Activated T-cell treated with anti-CD3 and anti-CD28 coated beads, Interleukin-2, amount 50 U/mL, for 48 hours (primary cell): ENCODE measurements around the gene HRH1.
"Not testable (repeated sequence)": the region's sequence is repeated elsewhere in the genome, so short reads cannot be mapped to it uniquely, and the experiment has no call there.

Experiments
- DNase-seq, 2 experiments: peaks; one replicate each; pipeline ENCODE4 v3.0.0-alpha.2; 2020

HRH1 gene

GRCh38 chr3:11144996-11145395, 9.3 kb upstream of the HRH1 start:
- no peak for DNase-seq

DNA sequence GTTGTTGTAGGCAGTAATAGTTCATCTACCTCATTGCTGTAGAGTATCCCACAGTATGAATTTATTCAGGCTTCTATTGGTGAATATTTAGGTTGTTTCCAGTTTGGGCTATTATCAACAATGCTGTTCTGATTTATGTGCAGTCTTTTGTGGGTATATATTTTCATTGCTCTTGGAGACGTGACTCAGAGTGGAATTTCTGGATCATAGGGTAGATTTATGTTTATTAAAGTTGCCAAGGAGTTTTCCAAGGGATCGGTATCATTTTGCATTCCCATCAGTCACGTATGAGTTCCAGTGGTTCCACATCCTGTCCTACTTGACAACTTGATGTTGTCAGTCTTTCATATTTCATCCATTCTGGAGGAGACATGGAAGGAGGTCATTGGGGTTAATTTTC, 8.4 kb upstream of the HRH1 start:
- DNase-seq: no peak

- DNase-seq: no peak
Observed at GRCh38 chr3:11146773-11147660, 7.3 kb upstream of the HRH1 start.

DNA sequence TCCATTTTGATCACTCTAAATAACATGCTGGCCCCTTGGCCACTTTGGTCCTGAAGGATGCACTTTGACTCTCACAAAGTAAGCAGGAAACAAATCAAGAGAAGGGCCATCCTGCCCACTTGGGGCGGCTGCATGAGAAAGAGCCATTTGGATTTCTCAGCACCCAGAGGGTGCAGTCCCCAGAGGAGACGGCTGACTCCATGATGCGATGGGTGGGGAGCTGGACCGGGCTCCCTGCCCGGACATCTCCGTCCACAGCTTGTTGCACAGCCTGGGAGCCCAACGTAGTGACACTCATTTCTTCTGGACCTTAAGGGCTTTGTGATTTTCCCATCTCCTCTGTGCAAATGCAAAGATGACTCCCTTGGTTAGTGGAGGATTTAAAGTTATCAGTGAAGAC, 4.0 kb upstream of the HRH1 start:
- no peak for DNase-seq

DNA sequence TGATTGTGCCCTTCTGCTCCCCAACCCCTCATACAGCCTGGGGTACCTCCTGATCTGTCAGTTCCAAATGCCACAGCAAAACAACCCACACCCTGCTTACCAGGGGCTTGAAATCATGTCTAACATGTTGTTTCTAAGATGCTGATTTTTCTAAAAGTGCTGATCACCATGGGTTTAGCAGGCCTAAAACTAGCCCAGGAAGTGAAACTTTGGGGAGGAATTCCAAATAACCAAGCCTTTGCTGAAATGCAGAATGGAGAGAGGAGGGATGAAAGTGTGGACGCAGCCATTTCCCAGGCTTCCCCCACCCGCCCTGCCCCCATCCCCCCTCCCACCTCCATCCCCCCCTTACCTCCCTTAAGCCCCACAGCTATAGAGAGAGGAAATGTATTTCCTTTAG, 2.0 kb upstream of the HRH1 start:
- DNase-seq: no peak

DNA sequence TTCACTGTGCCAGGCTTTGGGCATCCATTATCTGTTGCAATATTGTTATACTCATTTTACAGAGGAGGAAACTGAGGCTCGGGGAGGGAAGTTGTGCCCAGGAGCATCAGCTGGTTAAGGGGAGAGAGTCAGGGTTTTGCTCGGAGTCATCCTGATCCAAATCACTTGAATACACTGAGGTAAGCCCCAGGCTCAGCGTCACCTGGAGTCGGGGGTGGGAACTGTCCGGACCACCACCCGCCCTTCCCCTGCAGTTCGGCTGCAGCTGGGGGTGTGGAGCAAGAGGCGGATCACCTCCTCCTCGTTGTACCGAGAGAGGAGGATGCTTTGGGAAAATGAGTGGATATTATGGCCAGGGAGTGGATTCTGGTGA, 646 bp downstream of the HRH1 start:
- no peak for DNase-seq

GRCh38 chr3:11155341-11156025, 1.2 kb downstream of the HRH1 start:
- DNase-seq: peak; percentile 54 to 56

DNA sequence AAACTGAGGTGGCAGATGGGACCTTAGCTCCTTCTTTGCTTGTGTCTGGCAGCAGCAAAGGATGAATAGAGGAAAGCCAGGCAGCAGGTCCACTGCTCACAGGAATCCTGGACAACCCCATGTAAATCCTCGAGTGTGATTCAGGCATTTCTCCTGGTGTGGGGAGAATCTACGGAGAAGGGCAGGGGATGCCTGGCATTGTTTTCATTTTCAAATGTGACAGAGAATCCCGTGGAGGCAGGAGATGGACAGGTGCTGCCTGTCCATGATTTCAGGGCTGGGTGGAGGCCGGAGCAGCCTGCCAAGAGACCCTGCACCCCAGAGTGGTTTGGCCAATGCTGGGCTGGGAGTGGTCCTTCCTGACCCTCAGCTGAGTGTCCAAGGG, 1.7 kb downstream of the HRH1 start:
- DNase-seq: no peak

DNA sequence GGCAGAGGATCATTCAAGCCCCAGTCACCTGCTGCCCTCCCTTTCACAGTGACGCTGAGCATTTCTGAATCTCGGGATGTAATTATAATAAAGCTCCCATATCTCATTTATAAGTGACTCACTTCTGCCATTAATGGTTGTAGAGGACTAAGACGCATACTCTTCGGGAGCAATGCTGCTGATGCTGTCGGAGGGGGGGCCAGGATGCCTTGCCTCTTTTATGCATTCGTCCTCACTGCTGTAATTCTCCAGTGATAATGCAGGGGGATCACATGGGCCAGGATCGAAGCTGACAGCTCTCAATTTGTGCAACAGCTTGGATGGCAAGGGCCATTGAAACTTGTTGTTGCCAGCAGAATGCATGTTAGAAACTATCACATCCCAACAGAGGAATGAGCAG, 3.1 kb downstream of the HRH1 start:
- DNase-seq: no peak

- DNase-seq: no peak
Observed at GRCh38 chr3:11159421-11159904, 5.2 kb downstream of the HRH1 start.

DNA sequence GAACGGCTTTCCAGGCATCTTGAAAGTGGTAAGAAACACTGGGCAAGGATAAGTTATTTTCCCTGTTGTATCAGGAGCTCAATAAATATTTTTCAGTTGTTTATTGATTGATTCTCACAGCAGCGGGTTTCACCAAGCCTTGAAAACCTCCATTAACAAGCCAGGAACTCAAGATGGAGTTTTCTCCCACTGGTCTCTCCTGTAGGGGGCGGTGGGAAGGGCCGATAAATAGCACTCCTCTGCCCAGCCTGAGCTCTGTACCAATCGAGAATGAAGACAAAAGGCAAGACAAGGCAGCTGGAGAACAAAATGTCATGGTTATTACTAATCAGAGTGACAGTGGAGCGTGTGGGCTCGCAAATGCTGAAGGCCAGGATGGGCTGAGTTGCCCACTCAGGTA, 7.4 kb downstream of the HRH1 start:
- no peak for DNase-seq

DNA sequence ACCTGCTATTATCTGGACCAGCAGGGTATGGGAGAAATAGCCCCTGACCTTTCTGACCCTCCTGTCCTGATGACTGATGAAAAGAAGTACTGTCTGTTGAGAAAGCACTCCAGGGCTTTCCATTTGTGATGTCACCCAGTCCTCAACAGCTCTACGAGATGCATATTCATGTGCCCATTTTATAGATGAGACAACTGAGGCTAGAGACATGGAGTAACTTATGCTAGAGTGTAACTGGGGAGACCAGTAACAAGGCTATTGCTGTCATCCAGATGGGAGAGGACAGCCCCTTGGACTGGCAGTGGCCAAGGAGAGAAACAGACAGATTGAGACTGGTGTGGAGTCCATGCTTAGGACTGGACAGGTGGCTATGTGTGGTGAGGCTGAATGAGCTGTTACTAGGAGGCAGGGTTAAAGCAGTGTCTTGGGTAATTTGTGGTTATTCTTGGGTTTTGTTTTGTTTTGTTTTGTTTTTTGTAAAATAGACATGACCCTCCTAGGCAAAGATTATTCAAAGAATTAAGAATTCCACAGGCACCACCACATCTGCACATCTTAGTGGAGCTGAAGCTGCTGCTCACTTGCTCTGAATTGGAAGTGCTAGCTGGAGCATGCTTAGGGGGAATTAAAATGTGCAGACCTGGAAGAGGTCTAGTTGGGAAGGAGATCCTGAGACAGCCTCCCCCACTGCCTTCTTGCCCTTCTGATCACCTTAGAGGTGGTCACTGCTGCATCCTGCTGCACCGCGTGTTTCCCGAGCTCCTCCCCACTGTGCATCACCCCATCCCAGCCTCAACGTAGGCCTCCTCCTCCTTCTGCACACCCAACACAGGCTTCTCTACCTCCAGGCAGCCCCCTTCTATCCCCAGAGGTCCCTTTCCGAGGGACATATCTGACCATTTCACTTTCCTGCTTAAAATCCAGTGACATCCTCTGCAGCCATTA, 8.4 kb downstream of the HRH1 start:
- DNase-seq: no peak

DNA sequence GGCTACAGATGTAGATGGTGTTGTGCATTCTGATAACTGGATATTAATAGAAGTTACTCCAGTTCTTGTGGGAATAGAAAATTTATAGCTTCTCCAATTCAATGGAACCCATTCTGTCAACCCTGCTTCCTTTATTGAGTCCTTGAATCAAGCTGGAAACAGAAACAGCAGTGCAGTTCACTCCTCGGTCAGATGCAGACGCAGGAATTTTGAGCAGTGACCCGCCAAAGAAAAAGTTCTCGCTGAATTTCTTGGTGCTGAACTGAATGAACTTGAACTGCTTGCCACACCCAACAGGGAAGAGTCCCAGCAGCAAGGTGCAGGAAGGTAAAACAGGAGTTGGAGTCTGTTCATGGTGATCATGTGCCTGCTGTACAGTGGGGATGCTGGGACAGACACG, 10.3 kb downstream of the HRH1 start:
- DNase-seq: no peak

GRCh38 chr3:11165476-11165875, 11.2 kb downstream of the HRH1 start:
- DNase-seq: no peak

GRCh38 chr3:11166807-11167400, 12.6 kb downstream of the HRH1 start:
- not testable (repeated sequence) for DNase-seq

- no peak for DNase-seq
Observed at GRCh38 chr3:11167590-11167989, 13.3 kb downstream of the HRH1 start.

GRCh38 chr3:11168406-11168805, 14.1 kb downstream of the HRH1 start:
- DNase-seq: no peak

DNA sequence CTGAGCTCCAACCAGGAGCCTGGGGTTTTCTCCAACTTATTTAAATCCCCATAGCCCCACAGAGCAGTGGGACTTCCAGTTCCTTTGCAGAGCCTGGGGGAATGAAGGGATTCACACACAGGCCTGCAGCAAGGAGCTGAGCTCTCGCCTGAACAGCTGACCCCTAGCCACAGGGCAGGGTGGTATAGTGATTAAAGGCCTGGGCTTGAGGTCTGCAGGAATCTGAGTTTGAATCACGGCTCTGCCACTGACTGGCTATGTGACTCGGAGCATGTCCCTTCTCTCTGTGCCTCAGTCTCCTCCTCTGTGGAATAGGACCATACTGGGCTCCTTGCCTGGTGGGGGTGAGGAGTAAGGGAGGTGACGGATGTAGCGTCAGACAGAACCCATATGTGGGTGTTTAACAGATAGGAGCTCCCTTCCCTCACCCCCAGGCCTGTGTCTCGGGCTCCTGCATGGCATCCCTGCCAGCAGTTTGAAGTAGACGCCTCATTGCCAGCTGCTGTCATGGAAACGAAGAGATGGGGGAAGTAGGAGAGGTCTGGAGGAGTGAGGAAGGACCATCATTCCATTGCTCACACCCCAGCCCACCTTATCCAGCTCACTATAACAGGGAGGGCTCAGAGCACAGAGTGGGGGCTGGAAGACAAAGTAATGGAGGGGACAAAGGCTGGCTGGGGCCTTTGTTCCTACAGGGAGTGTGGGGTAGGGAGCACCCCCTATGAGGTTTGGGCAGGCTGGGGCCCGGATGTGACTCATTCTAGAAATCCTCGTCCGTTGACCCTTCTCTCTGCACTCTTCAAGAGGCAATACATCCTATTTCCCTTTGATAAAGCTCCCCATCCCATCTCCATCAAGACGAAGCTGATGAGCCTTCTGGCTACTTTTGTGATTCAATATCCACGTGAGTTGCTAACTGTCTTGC, 14.8 kb downstream of the HRH1 start:
- DNase-seq: no peak

DNA sequence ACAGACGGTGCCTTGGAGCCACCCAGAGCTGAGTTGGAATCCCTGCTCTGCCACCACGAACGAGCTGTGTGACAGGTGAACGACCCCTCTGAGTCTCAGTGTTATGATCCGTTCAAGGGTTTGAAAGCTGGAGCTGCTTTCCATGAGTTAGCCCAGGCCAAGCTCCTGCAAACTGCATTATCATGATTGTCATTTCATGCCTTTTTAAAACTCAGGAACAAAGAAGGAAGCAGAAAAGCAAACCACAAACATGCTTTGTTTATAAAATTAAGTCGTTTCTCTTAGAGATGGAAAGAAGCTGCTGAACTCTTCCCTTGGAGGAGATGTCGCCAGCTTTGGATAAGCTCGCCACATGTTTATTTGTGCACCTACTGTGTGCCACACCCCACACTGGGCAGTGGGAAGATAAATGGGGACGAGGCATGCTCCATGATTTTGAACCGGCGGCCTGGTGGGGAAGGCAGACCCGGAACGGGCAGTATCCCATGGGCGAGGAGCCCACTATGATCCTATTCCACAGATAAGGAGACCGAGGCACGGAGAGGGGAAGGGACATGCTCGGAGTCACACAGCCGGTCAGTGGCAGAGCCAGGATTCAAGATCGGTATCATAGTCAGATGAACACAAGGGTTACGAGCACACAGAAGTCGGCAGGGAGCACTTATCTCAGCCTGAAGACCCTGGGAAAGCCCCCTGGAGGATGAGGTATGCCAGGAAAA, 15.9 kb downstream of the HRH1 start:
- DNase-seq: no peak

- DNase-seq: no peak
Observed at GRCh38 chr3:11172096-11172690, 17.9 kb downstream of the HRH1 start.
